GM12873 (cell line): ENCODE measurements around the gene ARID1A.

ENCODE experiments used
- CTCF ChIP-seq: IDR thresholded peaks from 2 replicates; pipeline ENCODE4 v1.5.1; 2012; ENCODE audit warnings: low read depth, mild to moderate bottlenecking, moderate library complexity, low read length, control low read depth; ENCODE audit not compliant: insufficient read depth; ENCODE audit errors: missing control alignments

The ARID1A gene

GRCh38 chr1:26726784-26727183, 31.0 kb downstream of the ARID1A start:
- TF ChIP-seq CTCF = no peak

GRCh38 chr1:26727476-26727875, 31.7 kb downstream of the ARID1A start:
- TF ChIP-seq CTCF = no peak

GRCh38 chr1:26728645-26729044, 32.8 kb downstream of the ARID1A start:
- no peak for TF ChIP-seq CTCF

- TF ChIP-seq CTCF = no peak
Measured at GRCh38 chr1:26729633-26730032, 33.8 kb downstream of the ARID1A start.

- TF ChIP-seq CTCF = no peak
Measured at GRCh38 chr1:26730695-26731094, 34.9 kb downstream of the ARID1A start.

- no peak for TF ChIP-seq CTCF
Measured at GRCh38 chr1:26731233-26731902, 35.6 kb downstream of the ARID1A start.

- no peak for TF ChIP-seq CTCF
Measured at GRCh38 chr1:26733392-26733791, 37.6 kb downstream of the ARID1A start.
